Activated CD4-positive, alpha-beta memory T cell treated with anti-CD3 and anti-CD28 coated beads for 36 hours (primary cell): Measurements from ENCODE around the gene PNKD. TPM values are rescaled to one million over a fixed set of nuclear protein-coding genes. Genes with fewer than 3 reads are reported as not detected.

Experiments used
- CTCF ChIA-PET: fragments of 350-600 bp; sonication (Branson Sonifier 250); formaldehyde crosslinking; loops from one replicate; lab custom pipeline; 2021; ENCODE audit warnings: antibody characterized with exemption, inconsistent platforms; lab: Charles Lee
- POLR2A ChIA-PET: fragments of 350-600 bp; sonication (Branson Sonifier 250); formaldehyde crosslinking; loops from one replicate; lab custom pipeline; 2021; ENCODE audit warnings: antibody characterized with exemption; lab: Charles Lee
- DNase-seq: peaks from one replicate; pipeline ENCODE4 v3.0.0-alpha.2; 2020
- H3K27ac Mint-ChIP-seq: one replicate; pipeline ENCODE4 v1.8.0; 2021; ENCODE audit warnings: mixed read lengths
- H3K27me3 Mint-ChIP-seq: one replicate; pipeline ENCODE4 v1.8.0; 2021; ENCODE audit warnings: mixed read lengths
- H3K36me3 Mint-ChIP-seq: one replicate; pipeline ENCODE4 v1.8.0; 2021; ENCODE audit warnings: mixed read lengths
- H3K4me1 Mint-ChIP-seq: one replicate; pipeline ENCODE4 v1.8.0; 2021; ENCODE audit warnings: low read depth, mixed read lengths
- H3K4me3 Mint-ChIP-seq: one replicate; pipeline ENCODE4 v1.8.0; 2021; ENCODE audit warnings: mild to moderate bottlenecking, mixed read lengths
- H3K9me3 Mint-ChIP-seq: one replicate; pipeline ENCODE4 v1.8.0; 2021; ENCODE audit warnings: mixed read lengths
- intact Hi-C: fragments of 100-400 bp; cut with micrococcal nuclease; formaldehyde crosslinking; loops from one replicate; pipeline ENCODE4 v1.15.1; 2023
- total RNA-seq, 2 experiments: library from RNA; stranded (reverse); gene quantifications; one replicate each; pipeline ENCODE4 v1.2.3, GENCODE V29; 2021

Gene PNKD
- total RNA-seq, 2 experiments from 2014 or later: 18.4 to 19.4 TPM

- CTCF ChIA-PET: interaction anchor here (0.8 to 1.5 kb wide), 3 partner anchors 22 to 52 kb away, joined by 3 to 6 read pairs (median 3); no protein-coding TSS in a partner anchor
- H3K27ac Mint-ChIP-seq: no peak overlapping the region
- no peaks in the 10 kb centered on the region for H3K9me3 Mint-ChIP-seq
- H3K4me3 Mint-ChIP-seq: no peak overlapping the region
- H3K36me3 Mint-ChIP-seq: peaks cover 75% of the 10 kb centered on the region
- intact Hi-C loops: no loop called here
- POLR2A ChIA-PET: interaction anchor here (0.9 to 1.0 kb wide), 2 partner anchors 19 to 23 kb away, joined by 3 to 4 read pairs; no protein-coding TSS in a partner anchor
- H3K27me3 Mint-ChIP-seq: no peaks in the 10 kb centered on the region
- peaks cover 36% of the 10 kb centered on the region for H3K4me1 Mint-ChIP-seq
- DNase-seq: no peak
These were observed 35.8 kb upstream of the PNKD start for GRCh38 chr2:218234521-218234920.

GRCh38 chr2:218235017-218235416 lies 35.3 kb upstream of the PNKD start:
- no peaks in the 10 kb centered on the region for H3K9me3 Mint-ChIP-seq
- peaks cover 78% of the 10 kb centered on the region for H3K36me3 Mint-ChIP-seq
- ChIA-PET POLR2A (interaction anchor here (0.9 to 1.0 kb wide), 2 partner anchors 19 to 22 kb away, joined by 3 to 4 read pairs; no protein-coding TSS in a partner anchor), CTCF (interaction anchor here (0.8 to 1.5 kb wide), 3 partner anchors 22 to 52 kb away, joined by 3 to 6 read pairs (median 3); no protein-coding TSS in a partner anchor)
- H3K27ac Mint-ChIP-seq: peak overlapping the region; percentile 58
- H3K27me3 Mint-ChIP-seq: no peaks in the 10 kb centered on the region
- intact Hi-C loops: no loop called here
- no peak overlapping the region for H3K4me3 Mint-ChIP-seq
- H3K4me1 Mint-ChIP-seq: peaks cover 34% of the 10 kb centered on the region
- no peak for DNase-seq

GRCh38 chr2:218236829-218237228 lies 33.5 kb upstream of the PNKD start:
- Mint-ChIP-seq H3K4me1 (peaks cover 25% of the 10 kb centered on the region), H3K36me3 (peaks cover 78% of the 10 kb centered on the region), H3K4me3 (no peak overlapping the region), H3K9me3 (no peaks in the 10 kb centered on the region), H3K27me3 (no peaks in the 10 kb centered on the region), H3K27ac (no peak overlapping the region)
- ChIA-PET POLR2A (no interaction called here), CTCF (interaction anchor here (1.8 kb wide), 1 partner anchor 8 kb away, joined by 4 read pairs; no protein-coding TSS in a partner anchor)
- intact Hi-C loops: no loop called here
- no peak for DNase-seq

- H3K36me3 Mint-ChIP-seq: peaks cover 72% of the 10 kb centered on the region
- H3K4me3 Mint-ChIP-seq: no peak overlapping the region
- H3K4me1 Mint-ChIP-seq: peaks cover 19% of the 10 kb centered on the region
- DNase-seq: no peak
- CTCF ChIA-PET: no interaction called here
- H3K27ac Mint-ChIP-seq: peak overlapping the region; percentile 45
- intact Hi-C loops: no loop called here
- no peaks in the 10 kb centered on the region for H3K9me3 Mint-ChIP-seq
- no peaks in the 10 kb centered on the region for H3K27me3 Mint-ChIP-seq
- POLR2A ChIA-PET: interaction anchor here (1.1 kb wide), 1 partner anchor 15 kb away, joined by 3 read pairs; no protein-coding TSS in a partner anchor
These were observed 31.4 kb upstream of the PNKD start for GRCh38 chr2:218238887-218239286.

GRCh38 chr2:218244204-218244603 lies 26.1 kb upstream of the PNKD start:
- intact Hi-C loops: no loop called here
- ChIA-PET CTCF (interaction anchor here (1.2 kb wide), 1 partner anchor 15 kb away, joined by 3 read pairs; no protein-coding TSS in a partner anchor), POLR2A (interaction anchor here (2.5 kb wide), 1 partner anchor 11 kb away, joined by 7 read pairs; no protein-coding TSS in a partner anchor)
- no peaks in the 10 kb centered on the region for H3K27me3 Mint-ChIP-seq
- peaks cover 76% of the 10 kb centered on the region for H3K36me3 Mint-ChIP-seq
- no peaks in the 10 kb centered on the region for H3K9me3 Mint-ChIP-seq
- peak overlapping the region; percentile 59 for H3K27ac Mint-ChIP-seq
- no peak for DNase-seq
- H3K4me3 Mint-ChIP-seq: no peak overlapping the region
- H3K4me1 Mint-ChIP-seq: peaks cover 10% of the 10 kb centered on the region

- Mint-ChIP-seq H3K9me3 (no peaks in the 10 kb centered on the region), H3K4me3 (no peak overlapping the region), H3K27ac (peak overlapping the region; percentile 59), H3K4me1 (peaks cover 8% of the 10 kb centered on the region), H3K27me3 (no peaks in the 10 kb centered on the region), H3K36me3 (peaks cover 76% of the 10 kb centered on the region)
- intact Hi-C loops: no loop called here
- POLR2A ChIA-PET: interaction anchor here (2.5 kb wide), 1 partner anchor 10 kb away, joined by 7 read pairs; no protein-coding TSS in a partner anchor
- CTCF ChIA-PET: interaction anchor here (1.2 kb wide), 1 partner anchor 16 kb away, joined by 3 read pairs; no protein-coding TSS in a partner anchor
- DNase-seq: no peak
These were observed 25.7 kb upstream of the PNKD start for GRCh38 chr2:218244665-218245064.

- H3K9me3 Mint-ChIP-seq: no peaks in the 10 kb centered on the region
- H3K36me3 Mint-ChIP-seq: peaks cover 76% of the 10 kb centered on the region
- no peaks in the 10 kb centered on the region for H3K27me3 Mint-ChIP-seq
- H3K4me3 Mint-ChIP-seq: no peak overlapping the region
- H3K4me1 Mint-ChIP-seq: peaks cover 10% of the 10 kb centered on the region
- H3K27ac Mint-ChIP-seq: no peak overlapping the region
- ChIA-PET POLR2A (interaction anchor here (2.5 kb wide), 1 partner anchor 10 kb away, joined by 7 read pairs; no protein-coding TSS in a partner anchor), CTCF (interaction anchor here (1.2 kb wide), 1 partner anchor 16 kb away, joined by 3 read pairs; no protein-coding TSS in a partner anchor)
- peak; percentile 4 for DNase-seq
- intact Hi-C loops: no loop called here
These were observed 25.1 kb upstream of the PNKD start for GRCh38 chr2:218245214-218245613.

GRCh38 chr2:218249691-218250090 lies 20.6 kb upstream of the PNKD start:
- no peaks in the 10 kb centered on the region for H3K27me3 Mint-ChIP-seq
- no peak overlapping the region for H3K4me3 Mint-ChIP-seq
- ChIA-PET POLR2A (no interaction called here), CTCF (no interaction called here)
- intact Hi-C loops: no loop called here
- peaks cover 77% of the 10 kb centered on the region for H3K36me3 Mint-ChIP-seq
- H3K27ac Mint-ChIP-seq: peak overlapping the region; percentile 51
- no peak for DNase-seq
- H3K4me1 Mint-ChIP-seq: peaks cover 16% of the 10 kb centered on the region
- no peaks in the 10 kb centered on the region for H3K9me3 Mint-ChIP-seq

GRCh38 chr2:218252509-218253231 lies 17.6 kb upstream of the PNKD start:
- peaks cover 63% of the 10 kb centered on the region for H3K36me3 Mint-ChIP-seq
- no peaks in the 10 kb centered on the region for H3K9me3 Mint-ChIP-seq
- POLR2A ChIA-PET: interaction anchor here (0.5 to 1.2 kb wide), 4 partner anchors 9 to 178 kb away, joined by 3 to 4 read pairs (median 3); partner anchors contain the start of gene GPBAR1
- H3K4me3 Mint-ChIP-seq: no peak overlapping the region
- intact Hi-C loops: no loop called here
- H3K27me3 Mint-ChIP-seq: no peaks in the 10 kb centered on the region
- H3K27ac Mint-ChIP-seq: peak overlapping the region; percentile 80
- CTCF ChIA-PET: interaction anchor here (0.9 to 1.4 kb wide), 2 partner anchors 36 to 67 kb away, joined by 4 to 6 read pairs; partner anchors contain the start of gene ARPC2
- peaks cover 37% of the 10 kb centered on the region for H3K4me1 Mint-ChIP-seq
- no peak for DNase-seq

GRCh38 chr2:218253232-218253625 lies 17.1 kb upstream of the PNKD start:
- no peaks in the 10 kb centered on the region for H3K9me3 Mint-ChIP-seq
- intact Hi-C loops: no loop called here
- peaks cover 59% of the 10 kb centered on the region for H3K36me3 Mint-ChIP-seq
- ChIA-PET POLR2A (interaction anchor here (0.6 kb wide), 1 partner anchor 179 kb away, joined by 3 read pairs; no protein-coding TSS in a partner anchor), CTCF (interaction anchor here (0.7 to 1.4 kb wide), 3 partner anchors 37 to 68 kb away, joined by 3 to 6 read pairs (median 4); partner anchors contain the start of gene ARPC2)
- peak overlapping the region; percentile 80 for H3K27ac Mint-ChIP-seq
- H3K4me1 Mint-ChIP-seq: peaks cover 38% of the 10 kb centered on the region
- DNase-seq: no peak
- no peaks in the 10 kb centered on the region for H3K27me3 Mint-ChIP-seq
- H3K4me3 Mint-ChIP-seq: no peak overlapping the region

GRCh38 chr2:218255446-218255845 lies 14.9 kb upstream of the PNKD start:
- H3K4me1 Mint-ChIP-seq: peaks cover 36% of the 10 kb centered on the region
- no peak for DNase-seq
- H3K36me3 Mint-ChIP-seq: peaks cover 41% of the 10 kb centered on the region
- H3K27me3 Mint-ChIP-seq: no peaks in the 10 kb centered on the region
- intact Hi-C loops: loop anchor here (5.0 kb wide), 1 partner anchor 88 kb away; the partner anchor contains the start of gene CXCR1
- no peaks in the 10 kb centered on the region for H3K9me3 Mint-ChIP-seq
- POLR2A ChIA-PET: interaction anchor here (0.9 to 1.8 kb wide), 3 partner anchors 11 to 26 kb away, joined by 3 to 7 read pairs (median 5); no protein-coding TSS in a partner anchor
- CTCF ChIA-PET: interaction anchor here (1.1 to 4.2 kb wide), 5 partner anchors 15 to 83 kb away, joined by 3 to 27 read pairs (median 5); partner anchors contain the start of genes AAMP and PNKD
- H3K4me3 Mint-ChIP-seq: no peak overlapping the region
- H3K27ac Mint-ChIP-seq: peak overlapping the region; percentile 69
